ENCODE data around the gene KLF7. TPM values are rescaled to one million over a fixed set of nuclear protein-coding genes. Genes with fewer than 3 reads are reported as not detected.
A peak's percentile ranks its signal among the peaks of the same experiment; 100 is the strongest.

The KLF7 gene
- total RNA-seq, 1 donor from 2014 or later: 36.7 TPM

GRCh38 chr2:207156451-207157161 is 9.1 kb downstream of the KLF7 start:
- no peak overlapping the region for H3K4me3 Mint-ChIP-seq (ENCODE audit: unreplicated experiment)
- peaks cover 92% of the 10 kb centered on the region for H3K4me1 Mint-ChIP-seq (ENCODE audit: unreplicated experiment)
- no peak for TF ChIP-seq CTCF (IDR thresholded peaks at IDR 0.05)
- DNase-seq (ENCODE audit: extremely low spot score, unreplicated experiment): no peak
- no peaks in the 10 kb centered on the region for H3K9me3 Mint-ChIP-seq (ENCODE audit: unreplicated experiment)
- H3K27me3 Mint-ChIP-seq (ENCODE audit: unreplicated experiment): no peaks in the 10 kb centered on the region
- H3K27ac Mint-ChIP-seq (ENCODE audit: unreplicated experiment): peak overlapping the region; percentile 16
- no peaks in the 10 kb centered on the region for H3K36me3 Mint-ChIP-seq (ENCODE audit: unreplicated experiment)

- no peaks in the 10 kb centered on the region for H3K36me3 Mint-ChIP-seq (ENCODE audit: unreplicated experiment)
- DNase-seq (ENCODE audit: extremely low spot score, unreplicated experiment): no peak
- peaks cover 91% of the 10 kb centered on the region for H3K4me1 Mint-ChIP-seq (ENCODE audit: unreplicated experiment)
- no peaks in the 10 kb centered on the region for H3K27me3 Mint-ChIP-seq (ENCODE audit: unreplicated experiment)
- H3K27ac Mint-ChIP-seq (ENCODE audit: unreplicated experiment): peak overlapping the region; percentile 16
- no peak overlapping the region for H3K4me3 Mint-ChIP-seq (ENCODE audit: unreplicated experiment)
- H3K9me3 Mint-ChIP-seq (ENCODE audit: unreplicated experiment): no peaks in the 10 kb centered on the region
- no peak for TF ChIP-seq CTCF (IDR thresholded peaks at IDR 0.05)
Observed at GRCh38 chr2:207155516-207156444, 10.0 kb downstream of the KLF7 start.

GRCh38 chr2:207154556-207155510 is 10.9 kb downstream of the KLF7 start:
- Mint-ChIP-seq H3K36me3 (ENCODE audit: unreplicated experiment) (peaks cover 3% of the 10 kb centered on the region), H3K9me3 (ENCODE audit: unreplicated experiment) (no peaks in the 10 kb centered on the region), H3K27ac (ENCODE audit: unreplicated experiment) (peak overlapping the region; percentile 81), H3K27me3 (ENCODE audit: unreplicated experiment) (no peaks in the 10 kb centered on the region), H3K4me3 (ENCODE audit: unreplicated experiment) (no peak overlapping the region), H3K4me1 (ENCODE audit: unreplicated experiment) (peaks cover 92% of the 10 kb centered on the region)
- TF ChIP-seq CTCF (IDR thresholded peaks at IDR 0.05): no peak
- no peak for DNase-seq (ENCODE audit: extremely low spot score, unreplicated experiment)

- Mint-ChIP-seq H3K36me3 (ENCODE audit: unreplicated experiment) (peaks cover 10% of the 10 kb centered on the region), H3K27me3 (ENCODE audit: unreplicated experiment) (no peaks in the 10 kb centered on the region), H3K4me1 (ENCODE audit: unreplicated experiment) (peaks cover 95% of the 10 kb centered on the region), H3K27ac (ENCODE audit: unreplicated experiment) (peak overlapping the region; percentile 81), H3K9me3 (ENCODE audit: unreplicated experiment) (no peaks in the 10 kb centered on the region), H3K4me3 (ENCODE audit: unreplicated experiment) (peak overlapping the region; percentile 1)
- DNase-seq (ENCODE audit: extremely low spot score, unreplicated experiment): no peak
- no peak for TF ChIP-seq CTCF (IDR thresholded peaks at IDR 0.05)
Observed at GRCh38 chr2:207153266-207153975, 12.3 kb downstream of the KLF7 start.
